GM21526 (cell line): ENCODE data around the gene DMRTC1.
"Not testable (repeated sequence)": the region's sequence is repeated elsewhere in the genome, so short reads cannot be mapped to it uniquely, and the experiment has no call there.

Source experiments
- ATAC-seq: cut with Tn5 transposase; IDR thresholded peaks from one replicate; pipeline ENCODE4 v1.9.1; 2021; ENCODE audit warnings: moderate library complexity; ENCODE audit not compliant: unreplicated experiment, low FRiP score

The DMRTC1 gene, protein sequence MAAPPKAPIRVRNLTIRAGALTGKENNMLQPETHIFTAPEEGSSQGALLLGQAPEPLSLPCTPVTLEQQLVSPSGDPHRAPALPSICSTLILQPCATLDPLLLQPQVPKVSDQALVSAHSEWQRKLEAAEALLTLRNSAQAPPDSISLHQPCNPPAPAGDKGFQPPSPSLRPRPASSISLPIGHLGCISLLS

DNA sequence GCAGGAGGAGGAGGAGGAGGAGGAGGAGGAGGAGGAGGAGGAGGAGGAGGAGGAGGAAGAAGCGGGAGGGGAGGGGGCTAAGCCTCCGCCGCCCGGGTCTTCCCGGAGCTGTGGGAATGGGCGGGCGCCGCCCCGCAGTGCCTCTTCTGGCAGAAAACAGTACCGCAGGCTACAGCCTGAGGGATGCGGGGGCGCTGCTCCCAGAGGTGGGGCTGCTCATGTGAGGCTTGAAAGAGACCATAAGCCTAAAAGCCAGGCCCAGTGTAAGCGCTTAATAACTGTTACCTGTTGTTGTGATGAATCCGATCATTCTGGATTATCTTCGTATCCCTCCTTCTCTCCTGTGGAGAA, at the start of gene DMRTC1:
Gene DMRTC1, minus strand, starts transcription at position 19 of the 351 bp plus-strand sequence. CDS start 68,143 bp downstream, outside the sequence.
- ATAC-seq: peak; percentile 82

DNA sequence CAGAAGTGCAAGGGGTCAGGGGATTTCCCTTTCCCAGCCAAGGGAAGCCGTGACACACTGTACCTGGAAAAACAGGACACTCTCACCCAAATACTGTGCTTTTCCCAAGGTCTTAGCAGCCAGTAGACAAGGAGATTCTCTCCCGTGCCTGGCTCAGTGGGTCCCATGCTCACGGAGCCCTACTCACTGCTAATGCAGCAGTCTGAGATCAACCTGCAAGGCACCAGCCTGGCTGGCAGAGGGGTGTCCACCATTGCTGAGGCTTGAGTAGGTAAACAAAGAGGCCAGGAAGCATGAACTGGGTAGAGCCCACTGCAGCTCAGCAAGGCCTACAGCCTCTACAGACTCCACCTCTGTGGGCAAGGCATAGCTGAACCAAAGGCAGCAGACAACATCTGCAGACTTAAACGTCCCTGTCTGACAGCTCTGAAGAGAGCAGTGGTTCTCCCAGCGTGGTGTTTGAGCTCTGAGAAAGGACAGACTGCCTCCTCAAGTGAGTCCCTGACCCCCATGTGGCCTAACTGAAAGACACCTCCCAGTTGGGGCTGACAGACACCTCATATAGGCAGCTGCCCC, 37.3 kb upstream of the DMRTC1 start:
- not testable (repeated sequence) for ATAC-seq

DNA sequence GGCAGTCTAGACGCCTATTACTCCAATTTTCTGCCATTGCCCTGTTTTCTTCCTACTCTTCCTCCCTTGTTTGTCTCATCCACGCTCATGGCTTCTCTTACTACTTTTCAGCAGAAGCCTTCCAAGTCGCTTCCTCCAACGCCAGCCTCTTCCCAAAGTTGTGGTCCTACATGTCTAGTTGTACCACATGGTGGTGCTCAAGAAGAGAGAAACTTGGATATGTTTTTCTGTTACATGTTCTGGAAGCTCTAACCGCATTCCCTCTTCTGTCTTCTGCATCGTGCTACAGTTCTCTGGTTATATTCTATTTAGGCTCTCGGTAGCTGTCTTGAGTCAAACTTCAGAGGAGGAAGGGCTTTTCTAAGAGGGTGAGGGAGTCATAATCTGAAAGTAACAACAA, 31.2 kb upstream of the DMRTC1 start:
- not testable (repeated sequence) for ATAC-seq

DNA sequence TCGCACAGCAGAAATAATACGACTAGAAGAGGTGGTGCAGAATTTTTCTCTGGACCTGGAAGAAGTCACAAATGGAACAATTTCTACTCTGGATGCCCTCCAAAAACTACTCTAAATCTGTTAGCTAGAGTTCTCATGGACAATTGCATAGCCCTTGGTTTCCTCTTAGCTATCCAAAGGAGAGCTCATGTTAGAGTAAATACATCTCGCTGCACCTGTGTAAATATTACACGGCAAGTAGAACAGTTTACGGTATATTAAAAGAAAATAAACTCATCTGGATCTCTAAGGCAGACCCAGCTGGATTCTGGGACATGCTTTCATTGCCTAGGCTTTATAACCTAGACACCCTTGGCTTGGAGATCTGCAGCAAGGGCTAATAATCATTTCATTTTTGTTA, 28.2 kb upstream of the DMRTC1 start:
- ATAC-seq: not testable (repeated sequence)

DNA sequence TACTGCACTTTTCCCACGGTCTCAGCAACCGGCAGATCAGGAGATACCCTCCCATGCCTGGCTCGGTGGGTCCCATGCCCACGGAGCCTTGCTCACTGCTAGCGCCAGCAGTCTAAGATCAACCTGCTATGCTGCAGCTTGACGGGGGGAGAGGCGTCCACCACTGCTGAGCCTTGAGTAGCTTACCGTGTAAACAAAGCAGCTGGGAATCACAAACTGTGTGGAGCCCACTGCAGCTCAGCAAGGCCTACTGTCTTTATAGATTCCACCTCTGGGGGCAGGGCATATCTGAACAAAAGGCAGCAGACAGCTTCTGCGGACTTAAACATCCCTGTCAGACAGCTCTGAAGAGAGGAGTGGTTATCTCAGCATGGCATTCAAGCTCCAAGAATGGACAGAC, 16.3 kb upstream of the DMRTC1 start:
- not testable (repeated sequence) for ATAC-seq

DNA sequence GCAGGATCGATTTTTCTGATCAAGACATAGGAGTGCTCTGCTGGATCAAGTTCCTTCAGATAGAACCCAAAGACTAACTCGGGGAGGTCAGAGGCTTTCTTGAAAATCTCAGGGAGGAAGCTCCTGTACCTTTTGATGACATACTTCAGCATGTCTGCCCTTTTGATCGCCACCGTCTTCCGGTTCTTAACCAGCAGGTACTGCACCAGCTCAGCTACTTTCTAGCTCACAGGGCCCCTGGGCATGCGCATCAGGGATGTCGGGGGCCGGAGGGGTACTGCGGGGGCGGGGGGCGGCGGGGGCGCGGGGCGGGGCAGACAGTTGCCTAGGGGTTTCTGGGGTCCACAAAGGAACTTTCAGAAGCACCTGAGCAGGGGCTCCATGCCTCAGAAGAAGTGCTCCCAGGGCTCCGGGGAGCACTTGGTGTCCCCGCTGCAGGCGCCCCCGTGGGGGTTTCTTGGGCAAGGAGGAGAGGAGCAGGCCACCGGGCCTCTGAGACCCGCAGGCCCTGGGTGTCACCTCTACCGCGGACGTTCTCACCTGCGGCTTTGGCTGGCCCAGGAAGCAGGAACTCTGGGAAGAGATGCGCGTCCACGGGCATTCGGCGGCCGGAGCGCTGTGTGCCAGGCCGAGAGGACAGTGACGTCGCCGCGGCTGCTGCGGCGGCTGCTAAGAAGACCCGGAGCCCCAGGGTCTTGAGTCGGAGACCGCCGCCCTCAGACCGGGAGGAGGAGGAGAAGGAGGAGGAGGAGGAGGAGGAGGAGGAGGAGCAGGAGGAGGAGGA, 410 bp downstream of the DMRTC1 start:
- ATAC-seq: peak; percentile 74

DNA sequence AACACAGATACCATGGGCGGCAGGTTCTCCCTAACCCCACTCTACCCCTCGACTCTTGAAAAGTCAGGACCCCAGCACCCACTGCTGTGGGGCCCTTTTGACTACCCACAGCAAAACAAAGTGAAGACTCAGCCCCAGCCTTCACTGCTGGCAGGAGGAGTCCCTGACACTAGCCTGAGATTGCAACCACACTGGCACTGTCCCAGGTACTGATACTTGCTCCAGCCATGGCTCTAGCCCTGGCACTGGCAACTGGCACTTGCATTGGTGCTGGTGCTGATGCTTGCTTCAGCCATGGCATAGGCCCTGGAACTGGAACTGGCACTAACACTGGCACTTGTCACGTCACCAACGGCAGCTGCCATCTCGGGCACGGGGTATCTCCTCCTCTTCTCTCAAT, 1.4 kb downstream of the DMRTC1 start:
- ATAC-seq: not testable (repeated sequence)

DNA sequence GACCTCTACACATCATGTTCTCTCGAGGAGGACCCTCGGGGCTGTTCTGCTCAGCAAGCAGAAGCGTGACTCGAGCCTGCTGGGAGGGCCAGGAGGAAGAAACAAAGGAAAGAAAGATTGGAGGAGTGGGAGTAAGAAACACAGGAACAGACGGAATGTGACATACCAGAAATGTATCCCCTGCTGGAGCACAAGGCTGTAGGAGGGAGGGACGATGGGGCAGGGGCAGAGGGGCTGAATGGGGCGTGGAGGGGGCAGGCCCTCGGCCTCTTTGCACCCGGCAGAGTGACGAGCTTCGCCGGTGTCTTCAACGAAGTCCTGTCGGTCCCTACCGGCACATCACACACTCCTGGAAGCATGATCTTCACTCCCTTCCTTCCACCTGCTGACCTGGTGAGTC, 5.7 kb downstream of the DMRTC1 start, which contains the start of gene FAM236A:
Gene FAM236A, plus strand, starts transcription at position 301 of the 400 bp plus-strand sequence. Its CDS starts 57 bp downstream, at position 358.
- not testable (repeated sequence) for ATAC-seq

DNA sequence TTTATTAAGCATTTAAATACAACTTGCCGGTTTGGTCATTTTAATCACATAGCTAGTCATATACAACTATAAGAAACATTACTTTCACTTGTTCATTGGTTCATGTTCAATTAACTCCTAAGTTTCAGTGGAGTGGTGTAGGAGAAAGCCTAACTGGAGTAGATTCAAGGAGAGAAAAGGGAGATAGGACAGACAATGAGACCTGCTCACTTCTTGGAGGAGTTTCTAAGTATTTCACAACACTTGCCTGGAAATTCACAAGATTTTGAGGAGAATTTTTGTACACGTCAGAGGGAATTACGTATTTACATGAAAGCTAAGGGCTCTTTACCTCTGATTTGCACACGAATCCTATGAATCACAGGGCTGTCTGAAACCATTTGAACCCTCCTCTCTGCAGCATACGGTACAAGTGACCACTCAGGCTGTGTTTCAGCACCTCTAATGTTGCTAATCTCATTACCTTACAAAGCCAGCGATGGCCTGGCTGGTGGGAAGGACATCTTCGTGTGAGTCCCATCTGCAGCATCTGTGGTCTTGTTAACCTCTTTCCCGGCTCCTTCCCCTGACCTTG, 6.7 kb downstream of the DMRTC1 start:
- not testable (repeated sequence) for ATAC-seq

DNA sequence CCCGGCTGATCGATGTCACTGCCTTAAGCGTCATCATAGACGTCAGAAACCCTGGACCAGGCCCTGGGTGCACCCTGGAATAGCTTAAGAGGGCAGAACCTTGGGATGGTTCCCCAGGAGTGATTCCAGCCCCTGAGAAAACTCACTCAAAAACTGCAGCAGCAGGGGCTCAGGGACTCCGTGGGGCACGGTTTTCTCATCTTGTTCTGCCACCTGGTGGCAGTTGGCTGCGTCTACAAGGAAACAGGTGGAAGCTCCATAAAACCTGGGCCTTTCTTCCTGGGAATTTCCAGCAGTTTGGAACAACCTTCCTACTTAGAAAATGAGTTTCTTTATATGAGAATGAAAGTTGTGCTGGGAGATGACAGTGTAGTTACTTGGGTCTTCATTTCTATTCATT, 7.2 kb downstream of the DMRTC1 start:
- not testable (repeated sequence) for ATAC-seq

DNA sequence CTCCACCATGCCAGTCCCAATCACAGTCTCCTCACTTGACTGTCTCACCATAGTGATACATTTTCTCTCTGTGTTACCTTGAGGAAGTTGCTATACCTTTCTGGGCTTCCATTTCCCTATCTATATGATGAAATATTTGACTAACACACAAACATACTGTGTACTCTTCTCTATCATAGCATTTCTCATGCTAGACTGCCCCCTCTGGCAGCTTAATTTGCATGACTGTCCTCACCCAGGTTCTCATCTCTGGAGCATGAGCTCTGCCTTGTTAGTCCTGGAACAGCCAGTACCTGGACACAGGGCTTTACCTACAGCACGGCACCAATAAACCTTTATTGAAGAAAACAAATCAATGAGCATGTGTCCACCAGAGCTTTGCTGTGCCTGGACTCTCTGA, 11.4 kb downstream of the DMRTC1 start:
- ATAC-seq: not testable (repeated sequence)

DNA sequence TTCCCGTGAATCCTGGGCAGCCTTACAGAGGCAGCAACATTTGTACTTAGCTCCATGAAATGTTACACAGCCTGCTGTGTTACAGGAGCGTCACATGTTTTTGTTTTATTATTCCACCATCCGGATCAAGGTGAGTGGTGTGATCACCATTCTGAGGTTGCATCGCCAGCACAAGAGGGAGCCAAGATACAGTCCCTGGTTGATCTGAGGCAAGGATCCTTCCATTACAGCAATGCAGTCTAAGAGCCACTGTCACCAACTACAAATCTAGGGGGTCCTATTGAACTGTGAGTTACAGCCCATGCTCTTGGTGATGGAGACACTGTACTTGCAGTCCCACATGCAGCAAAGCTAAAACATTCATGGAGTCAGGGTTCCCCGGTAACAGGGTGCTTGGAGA, 27.5 kb downstream of the DMRTC1 start:
- ATAC-seq: not testable (repeated sequence)

DNA sequence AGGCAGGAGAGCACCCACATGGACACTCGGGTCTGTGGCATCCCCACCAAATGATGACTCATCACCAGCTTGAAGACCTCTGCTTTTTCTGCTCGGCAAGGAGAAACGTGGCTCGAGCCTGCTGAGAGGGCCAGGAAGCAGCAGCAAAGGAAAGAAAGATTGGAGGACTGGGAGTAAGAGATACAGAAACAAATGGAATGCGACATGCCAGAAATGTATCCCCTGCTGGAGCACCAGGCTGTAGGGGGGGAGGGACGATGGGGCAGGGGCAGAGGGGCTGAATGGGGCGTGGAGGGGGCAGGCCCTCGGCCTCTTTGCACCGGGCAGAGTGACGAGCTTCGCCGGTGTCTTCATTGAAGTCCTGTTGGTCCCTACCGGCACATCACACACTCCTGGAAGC, 31.3 kb downstream of the DMRTC1 start, which contains the start of gene FAM236C:
Gene FAM236C, plus strand, starts transcription at position 301 of the 400 bp plus-strand sequence. CDS start 100 bp downstream, outside the sequence.
- not testable (repeated sequence) for ATAC-seq

DNA sequence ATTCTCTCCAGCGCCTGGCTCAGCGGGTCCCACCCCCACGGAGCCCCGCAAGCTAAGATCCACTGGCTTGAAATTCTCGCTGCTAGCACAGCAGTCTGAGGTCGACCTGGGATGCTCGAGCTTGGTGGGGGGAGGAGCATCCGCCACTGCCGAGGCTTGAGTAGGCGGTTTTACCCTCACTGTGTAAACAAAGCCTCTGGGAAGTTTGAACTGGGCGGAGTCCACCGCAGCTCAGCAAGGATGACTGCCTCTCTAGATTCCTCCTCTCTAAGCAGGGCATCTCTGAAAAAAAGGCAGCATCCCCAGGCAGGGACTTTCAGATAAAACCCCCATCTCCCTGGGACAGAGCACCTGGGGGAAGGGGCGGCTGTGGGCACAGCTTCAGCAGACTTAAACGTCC, 53.9 kb downstream of the DMRTC1 start:
- not testable (repeated sequence) for ATAC-seq

DNA sequence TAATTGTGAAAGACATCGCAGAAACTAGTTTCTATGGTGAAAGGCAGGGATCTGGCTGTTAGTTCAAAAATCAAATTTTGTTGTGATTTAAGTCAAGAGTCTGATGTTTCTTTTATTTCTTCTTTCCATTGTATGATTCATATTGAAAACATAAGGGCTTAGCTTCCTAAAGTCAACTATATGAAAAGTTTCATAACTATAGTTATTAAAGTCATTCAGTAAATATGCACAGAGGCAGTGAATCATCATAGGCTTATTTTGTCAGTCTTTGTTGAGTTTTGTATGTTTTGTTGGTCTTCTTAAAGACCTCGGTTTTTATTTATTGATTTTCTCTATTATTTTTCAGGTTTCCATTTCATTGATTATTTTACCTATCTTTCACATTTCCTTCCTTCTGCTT, 60.7 kb downstream of the DMRTC1 start:
- not testable (repeated sequence) for ATAC-seq

DNA sequence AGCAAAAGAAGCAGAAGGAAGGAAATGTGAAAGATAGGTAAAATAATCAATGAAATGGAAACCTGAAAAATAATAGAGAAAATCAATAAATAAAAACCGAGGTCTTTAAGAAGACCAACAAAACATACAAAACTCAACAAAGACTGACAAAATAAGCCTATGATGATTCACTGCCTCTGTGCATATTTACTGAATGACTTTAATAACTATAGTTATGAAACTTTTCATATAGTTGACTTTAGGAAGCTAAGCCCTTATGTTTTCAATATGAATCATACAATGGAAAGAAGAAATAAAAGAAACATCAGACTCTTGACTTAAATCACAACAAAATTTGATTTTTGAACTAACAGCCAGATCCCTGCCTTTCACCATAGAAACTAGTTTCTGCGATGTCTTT, 106.1 kb downstream of the DMRTC1 start:
- ATAC-seq: not testable (repeated sequence)

DNA sequence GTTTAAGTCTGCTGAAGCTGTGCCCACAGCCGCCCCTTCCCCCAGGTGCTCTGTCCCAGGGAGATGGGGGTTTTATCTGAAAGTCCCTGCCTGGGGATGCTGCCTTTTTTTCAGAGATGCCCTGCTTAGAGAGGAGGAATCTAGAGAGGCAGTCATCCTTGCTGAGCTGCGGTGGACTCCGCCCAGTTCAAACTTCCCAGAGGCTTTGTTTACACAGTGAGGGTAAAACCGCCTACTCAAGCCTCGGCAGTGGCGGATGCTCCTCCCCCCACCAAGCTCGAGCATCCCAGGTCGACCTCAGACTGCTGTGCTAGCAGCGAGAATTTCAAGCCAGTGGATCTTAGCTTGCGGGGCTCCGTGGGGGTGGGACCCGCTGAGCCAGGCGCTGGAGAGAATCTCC, 112.9 kb downstream of the DMRTC1 start:
- ATAC-seq: not testable (repeated sequence)
